ENCODE results near the gene SLC1A7. TPM values are rescaled to one million over a fixed set of nuclear protein-coding genes. Genes with fewer than 3 reads are reported as not detected.

The SLC1A7 gene
- total RNA-seq, 4 donors from 2014 or later, result 0.24 TPM; not detected in 3

GRCh38 chr1:53116933-53117600 lies 25.4 kb downstream of the SLC1A7 start:
- no peaks in the 10 kb centered on the region for H3K9me3 ChIP-seq
- H3K27me3 ChIP-seq, result no peaks in the 10 kb centered on the region
- no peak for DNase-seq
- H3K27ac ChIP-seq, result no peak overlapping the region
- no peaks in the 10 kb centered on the region for H3K36me3 ChIP-seq
- no peak overlapping the region for H3K4me3 ChIP-seq
- intact Hi-C loops (cut with DNase I; ENCODE audit: low total_unique reads), result no loop called here
- H3K4me1 ChIP-seq, result peaks cover 6 to 10% of the 10 kb centered on the region in 2 donors
- no peak for TF ChIP-seq POLR2A (IDR thresholded peaks at IDR 0.05)
- TF ChIP-seq, protein P1, sequence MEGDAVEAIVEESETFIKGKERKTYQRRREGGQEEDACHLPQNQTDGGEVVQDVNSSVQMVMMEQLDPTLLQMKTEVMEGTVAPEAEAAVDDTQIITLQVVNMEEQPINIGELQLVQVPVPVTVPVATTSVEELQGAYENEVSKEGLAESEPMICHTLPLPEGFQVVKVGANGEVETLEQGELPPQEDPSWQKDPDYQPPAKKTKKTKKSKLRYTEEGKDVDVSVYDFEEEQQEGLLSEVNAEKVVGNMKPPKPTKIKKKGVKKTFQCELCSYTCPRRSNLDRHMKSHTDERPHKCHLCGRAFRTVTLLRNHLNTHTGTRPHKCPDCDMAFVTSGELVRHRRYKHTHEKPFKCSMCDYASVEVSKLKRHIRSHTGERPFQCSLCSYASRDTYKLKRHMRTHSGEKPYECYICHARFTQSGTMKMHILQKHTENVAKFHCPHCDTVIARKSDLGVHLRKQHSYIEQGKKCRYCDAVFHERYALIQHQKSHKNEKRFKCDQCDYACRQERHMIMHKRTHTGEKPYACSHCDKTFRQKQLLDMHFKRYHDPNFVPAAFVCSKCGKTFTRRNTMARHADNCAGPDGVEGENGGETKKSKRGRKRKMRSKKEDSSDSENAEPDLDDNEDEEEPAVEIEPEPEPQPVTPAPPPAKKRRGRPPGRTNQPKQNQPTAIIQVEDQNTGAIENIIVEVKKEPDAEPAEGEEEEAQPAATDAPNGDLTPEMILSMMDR (IDR thresholded peaks at IDR 0.05), result no peak

DNA sequence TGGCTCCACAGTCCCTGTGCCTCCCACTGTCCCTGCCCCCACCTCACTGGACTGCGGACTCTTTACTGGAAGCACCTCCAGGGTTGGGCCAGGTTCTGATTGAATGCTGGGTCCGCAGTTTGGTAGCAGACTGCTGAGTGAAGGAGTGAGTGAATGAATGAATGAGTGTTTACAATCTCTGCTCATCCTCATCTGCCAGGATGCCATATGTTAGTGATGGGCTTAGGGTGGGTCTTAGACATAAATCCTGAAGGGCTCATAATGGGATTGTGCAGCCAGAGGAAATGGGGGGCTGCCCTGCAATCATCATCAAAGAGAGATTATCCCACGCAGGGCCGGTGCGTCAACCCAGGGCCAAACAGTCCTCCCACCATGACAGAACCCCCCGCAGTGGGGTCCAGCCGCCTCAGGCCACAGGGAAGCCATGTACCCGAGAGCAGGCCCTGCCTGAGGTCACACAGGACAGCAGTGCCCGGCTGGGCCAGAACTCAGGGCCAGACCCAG lies 26.1 kb downstream of the SLC1A7 start:
- peak overlapping the region; percentile 13 to 25 for H3K27ac ChIP-seq
- no peak overlapping the region for H3K4me3 ChIP-seq
- H3K27me3 ChIP-seq, result no peaks in the 10 kb centered on the region
- peaks cover 3% of the 10 kb centered on the region in 2 donors for H3K4me1 ChIP-seq
- no peaks in the 10 kb centered on the region for H3K9me3 ChIP-seq
- DNase-seq, result no peak
- TF ChIP-seq POLR2A (IDR thresholded peaks at IDR 0.05), result no peak
- TF ChIP-seq, protein P1 (IDR thresholded peaks at IDR 0.05), result no peak
- intact Hi-C loops (cut with DNase I; ENCODE audit: low total_unique reads), result no loop called here
- no peaks in the 10 kb centered on the region for H3K36me3 ChIP-seq

- DNase-seq, result no peak
- no peak for TF ChIP-seq POLR2A (IDR thresholded peaks at IDR 0.05)
- TF ChIP-seq, protein P1 (IDR thresholded peaks at IDR 0.05), result no peak
- Histone ChIP-seq H3K4me1 (no peaks in the 10 kb centered on the region), H3K36me3 (no peaks in the 10 kb centered on the region), H3K27me3 (no peaks in the 10 kb centered on the region), H3K27ac (peak overlapping the region; percentile 13 to 25), H3K4me3 (no peak overlapping the region), H3K9me3 (no peaks in the 10 kb centered on the region)
- intact Hi-C loops (cut with DNase I; ENCODE audit: low total_unique reads), result no loop called here
Measured at GRCh38 chr1:53115403-53116306, 26.8 kb downstream of the SLC1A7 start.

DNA sequence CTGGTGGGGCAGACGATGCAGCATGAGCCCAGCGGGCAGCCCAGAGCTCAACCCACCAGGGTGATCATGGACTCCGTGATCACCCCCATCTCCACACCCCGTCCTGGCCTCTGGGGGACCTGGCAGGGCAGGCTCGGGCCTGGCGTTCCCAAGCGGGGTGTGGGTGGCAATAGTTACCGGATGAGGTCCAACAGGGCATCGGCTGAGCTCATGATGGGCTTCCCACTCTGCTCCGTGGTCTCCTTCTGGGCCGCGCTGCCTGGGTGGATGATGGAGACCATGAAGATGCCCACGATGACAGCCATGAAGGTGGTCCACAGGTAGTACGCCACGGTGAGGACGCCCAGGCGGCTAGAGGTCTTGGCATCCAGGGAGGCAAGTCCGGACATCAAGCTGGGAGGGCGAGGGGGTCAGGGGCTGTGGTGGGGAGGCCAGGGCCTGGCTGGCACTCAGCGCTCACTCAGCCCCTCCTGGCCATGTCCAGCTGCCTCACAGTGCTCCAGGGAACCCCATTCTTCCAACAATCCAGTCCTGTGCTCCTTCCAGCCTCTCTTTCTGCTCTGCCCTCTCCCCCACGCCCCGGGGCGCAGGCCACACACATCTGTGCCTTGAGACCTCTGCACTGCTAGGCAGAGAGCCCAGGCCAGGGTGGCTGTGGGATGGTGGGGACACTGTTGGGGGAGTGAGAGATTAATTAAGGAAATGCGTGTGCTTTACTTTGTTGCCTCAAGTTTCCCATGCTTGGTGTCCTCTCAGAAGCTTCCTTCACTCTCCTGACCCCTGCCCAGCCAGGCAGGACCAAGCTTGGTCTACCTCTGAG lies 27.6 kb downstream of the SLC1A7 start:
- Histone ChIP-seq H3K4me1 (no peaks in the 10 kb centered on the region), H3K4me3 (no peak overlapping the region), H3K36me3 (no peaks in the 10 kb centered on the region), H3K9me3 (no peaks in the 10 kb centered on the region), H3K27ac (peak overlapping the region in 1 of 2 donors; percentile 13), H3K27me3 (no peaks in the 10 kb centered on the region)
- DNase-seq, result no peak
- intact Hi-C loops (cut with DNase I; ENCODE audit: low total_unique reads), result no loop called here
- TF ChIP-seq, protein P1 (IDR thresholded peaks at IDR 0.05), result no peak
- TF ChIP-seq POLR2A (IDR thresholded peaks at IDR 0.05), result no peak

Measured in uterus (tissue), 4 donors.